NCI-H2196 (cell line): ENCODE results near the gene PIGS.
"Not testable (repeated sequence)": the region's sequence is repeated elsewhere in the genome, so short reads cannot be mapped to it uniquely, and the experiment has no call there.

ENCODE experiments used
- DNase-seq: peaks from one replicate; lab custom pipeline; 2025; ENCODE audit not compliant: unreplicated experiment; lab: John Stamatoyannopoulos, UW

The PIGS gene

DNA sequence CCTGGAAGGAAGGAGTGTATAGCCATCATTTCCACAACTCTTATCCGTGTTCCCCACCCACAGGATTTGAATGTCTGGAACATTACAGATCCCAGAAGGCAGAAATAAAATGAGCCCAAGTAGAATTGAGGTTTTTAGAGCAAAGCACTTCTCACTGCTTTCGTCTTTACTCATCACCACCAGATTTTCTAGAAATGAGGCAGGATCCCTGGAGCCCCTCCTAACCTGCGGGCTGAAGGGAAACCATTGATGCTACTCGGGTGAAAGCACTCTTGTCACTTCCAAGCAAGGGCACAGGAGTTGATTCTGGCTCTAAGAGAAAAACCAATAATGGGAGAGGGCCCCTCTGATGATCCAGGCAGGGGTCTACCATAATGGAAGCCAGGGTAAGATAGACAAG lies 8.2 kb upstream of the PIGS start:
- no peak for DNase-seq

DNA sequence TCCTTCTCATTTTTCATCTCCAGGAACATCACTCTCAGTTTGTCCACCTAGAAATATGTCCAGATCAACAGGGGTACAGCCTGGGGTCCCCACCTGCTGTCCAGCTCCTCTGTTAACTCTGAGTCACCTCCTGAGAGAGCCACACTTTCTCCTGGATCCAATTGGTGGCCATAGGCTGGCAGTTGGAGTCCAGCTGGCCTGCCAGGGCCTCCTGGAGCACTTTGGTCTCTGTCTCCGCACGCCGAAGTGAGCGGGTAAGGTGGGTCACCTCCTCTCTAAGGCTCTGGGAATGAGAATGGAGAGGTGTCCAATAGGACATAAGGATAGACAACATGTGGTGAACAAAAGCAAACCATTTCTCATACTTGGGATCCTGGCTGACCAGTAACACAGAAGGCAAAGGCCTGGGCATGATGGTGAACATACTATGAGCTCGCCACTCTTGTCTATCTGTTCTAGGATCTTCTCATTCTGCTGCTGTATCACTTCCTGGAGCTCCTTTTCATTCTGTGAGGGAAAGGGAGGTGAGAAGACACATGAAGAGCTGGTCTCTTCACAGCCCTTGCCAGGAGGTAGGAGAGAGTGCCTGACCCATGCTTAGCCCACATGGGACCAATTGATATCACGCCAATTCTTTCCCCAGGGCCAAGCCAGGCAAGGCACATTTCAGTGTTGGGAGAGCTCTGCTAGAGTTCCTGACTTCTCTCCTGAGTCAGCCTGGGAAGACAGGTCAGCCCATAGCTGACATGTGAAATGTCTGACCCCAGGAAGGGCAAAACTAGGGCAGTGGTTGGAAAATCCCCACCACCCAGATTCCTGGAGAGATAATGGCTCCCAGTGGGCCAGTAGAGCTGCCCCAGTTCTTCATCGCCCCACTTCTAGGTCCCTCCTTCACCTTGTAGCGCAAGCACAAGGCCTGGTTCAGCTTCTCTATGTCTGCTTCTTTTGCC lies 7.2 kb upstream of the PIGS start:
- DNase-seq, result no peak

DNA sequence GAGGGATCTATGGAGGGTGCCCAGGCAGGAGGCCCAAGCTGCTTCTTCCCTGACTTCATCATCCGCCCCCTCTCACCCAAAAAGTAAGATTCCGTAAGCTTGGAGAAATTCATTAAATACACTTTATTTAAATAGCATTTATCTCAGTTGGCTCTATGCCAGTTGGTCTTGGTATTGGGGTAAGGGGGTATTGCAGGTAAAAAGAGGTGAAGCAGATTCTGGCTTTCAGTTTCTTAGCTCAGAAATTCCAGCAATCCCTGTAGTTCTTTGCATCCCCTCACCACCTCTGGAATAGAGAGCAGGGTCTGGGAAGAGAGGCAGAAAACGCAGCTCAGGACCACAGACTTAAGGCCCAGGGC lies 6.1 kb upstream of the PIGS start:
- DNase-seq, result no peak

DNA sequence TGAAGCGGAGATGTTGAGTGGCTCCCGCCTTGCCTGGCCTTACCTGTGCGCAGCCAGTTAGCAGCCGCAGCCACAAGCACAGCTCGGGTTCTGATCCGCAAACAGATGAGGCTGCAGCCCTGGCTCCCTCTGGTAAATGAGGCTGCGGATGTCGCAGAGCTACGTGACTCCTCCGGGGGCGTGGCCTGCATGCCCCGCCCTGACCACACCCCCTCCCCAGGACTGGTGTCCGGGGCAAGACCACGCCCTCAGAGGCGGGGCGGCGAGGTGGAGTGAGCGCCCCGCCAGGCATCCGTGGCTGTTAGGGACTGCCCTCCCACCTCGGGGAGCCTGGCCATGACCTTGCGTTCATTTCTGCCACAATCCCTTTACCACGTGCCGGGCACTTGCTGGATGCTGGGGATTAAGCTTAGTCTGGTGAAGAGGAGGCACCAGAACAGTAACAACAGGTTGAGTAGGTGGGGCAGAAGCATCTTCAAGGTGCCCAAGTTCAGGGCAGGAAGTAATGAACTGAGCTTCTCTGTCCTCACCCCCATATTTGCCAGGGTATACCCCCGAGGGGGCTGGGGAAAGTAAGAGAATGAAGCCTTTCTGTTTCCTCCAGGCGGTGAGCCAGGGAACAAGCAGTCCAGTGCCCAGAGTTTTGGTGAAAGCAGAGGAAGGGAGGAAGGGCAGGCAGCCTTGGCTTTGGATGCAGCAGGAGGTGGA lies 5.6 kb upstream of the PIGS start, which contains the start of gene ALDOC:
TSS of gene ALDOC (minus strand) at position 138 of the 708 bp plus-strand sequence. CDS start 1,363 bp downstream, outside the sequence.
- DNase-seq, result peak; percentile 93

DNA sequence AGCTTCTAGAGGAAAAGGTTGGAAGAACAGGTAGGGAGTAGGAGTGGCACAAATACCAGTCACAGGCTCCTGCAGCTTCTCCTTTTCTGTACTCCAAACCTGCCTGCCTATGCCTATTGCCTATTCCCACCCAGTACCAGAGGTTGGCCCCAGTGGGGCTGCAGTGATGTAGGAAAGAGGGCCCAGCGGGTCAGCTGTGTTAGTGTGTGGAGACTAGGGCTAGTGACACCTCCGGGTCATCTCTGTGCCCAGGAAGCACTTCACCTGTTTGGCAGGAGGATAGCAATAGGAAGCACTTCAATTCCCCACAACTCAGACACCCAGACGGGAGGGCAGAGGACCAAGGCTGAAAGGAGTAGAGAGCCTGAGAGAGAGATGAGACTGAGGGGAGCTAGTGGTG lies 4.7 kb upstream of the PIGS start:
- not testable (repeated sequence) for DNase-seq

DNA sequence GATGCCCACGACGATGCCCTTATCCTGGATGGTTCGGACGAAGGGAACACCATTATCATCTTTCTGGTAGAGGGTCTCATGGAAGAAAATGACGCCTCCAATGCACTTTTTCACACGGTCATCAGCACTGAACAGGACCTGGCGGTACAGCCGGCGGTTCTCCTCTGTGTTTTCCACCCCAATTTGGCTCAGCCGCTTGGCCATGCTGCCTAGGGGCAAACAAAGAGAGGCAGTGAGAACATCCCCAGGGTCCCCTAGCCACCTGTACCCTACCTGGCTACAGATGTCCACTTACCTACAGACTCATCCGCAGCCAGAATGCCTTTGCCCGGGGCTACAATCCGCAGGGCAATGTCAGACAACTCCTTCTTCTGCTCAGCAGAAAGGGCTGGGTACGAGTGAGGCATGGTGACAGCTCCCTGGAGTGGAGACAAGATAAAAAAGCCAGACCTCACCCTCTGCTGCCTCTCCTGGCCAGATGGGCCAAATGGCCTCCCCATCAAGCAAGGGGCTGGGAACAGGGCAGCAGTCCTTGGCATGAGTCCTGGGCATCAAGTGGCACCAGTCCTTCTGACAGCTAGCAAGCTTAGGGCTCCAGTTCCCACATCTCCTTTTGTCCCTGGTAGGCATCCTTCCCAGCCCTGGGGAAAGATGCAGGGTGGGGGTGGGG lies 3.9 kb upstream of the PIGS start:
- no peak for DNase-seq

DNA sequence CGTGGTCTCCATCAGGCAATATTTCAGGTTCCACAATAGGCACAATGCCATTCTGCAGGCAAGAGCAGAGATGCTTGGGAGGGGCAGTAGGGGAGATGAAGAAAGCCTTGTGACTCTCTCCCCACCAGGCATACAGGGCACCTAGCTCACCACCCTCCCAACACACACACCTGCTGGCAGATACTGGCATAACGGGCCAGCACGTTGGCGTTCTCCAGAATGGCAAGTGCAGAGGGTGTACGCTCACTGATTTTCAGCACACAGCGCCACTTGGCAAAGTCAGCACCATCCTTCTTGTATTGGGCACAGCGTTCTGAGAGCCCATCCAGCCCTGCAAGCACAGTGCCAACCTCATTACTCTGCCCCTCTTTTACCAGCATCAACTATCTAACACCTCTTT lies 3.2 kb upstream of the PIGS start:
- no peak for DNase-seq

DNA sequence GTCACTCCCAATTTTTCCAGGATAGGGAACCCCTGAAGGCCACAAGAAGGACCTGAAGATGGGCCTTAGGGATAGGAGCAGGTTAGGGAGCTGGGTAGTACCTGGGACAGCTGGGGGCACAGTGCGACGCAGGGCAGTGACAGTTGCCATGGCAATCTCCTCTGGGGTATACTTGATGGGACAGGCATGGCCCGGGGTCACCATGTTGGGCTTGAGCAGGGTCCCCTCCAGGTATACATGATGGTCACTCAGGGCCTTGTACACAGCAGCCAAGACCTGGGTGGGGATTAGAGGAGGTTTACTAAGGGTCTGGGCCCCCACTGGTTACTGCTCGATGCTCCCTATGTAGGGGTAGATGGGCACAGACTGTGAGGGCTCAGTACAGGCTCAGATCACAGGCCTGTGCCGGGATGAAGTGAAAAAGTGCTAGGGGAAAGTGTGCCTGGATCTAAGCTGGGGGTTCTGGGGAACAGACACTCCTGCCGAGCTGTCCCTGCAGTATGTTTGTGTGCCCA lies 2.7 kb upstream of the PIGS start:
- DNase-seq, result no peak

DNA sequence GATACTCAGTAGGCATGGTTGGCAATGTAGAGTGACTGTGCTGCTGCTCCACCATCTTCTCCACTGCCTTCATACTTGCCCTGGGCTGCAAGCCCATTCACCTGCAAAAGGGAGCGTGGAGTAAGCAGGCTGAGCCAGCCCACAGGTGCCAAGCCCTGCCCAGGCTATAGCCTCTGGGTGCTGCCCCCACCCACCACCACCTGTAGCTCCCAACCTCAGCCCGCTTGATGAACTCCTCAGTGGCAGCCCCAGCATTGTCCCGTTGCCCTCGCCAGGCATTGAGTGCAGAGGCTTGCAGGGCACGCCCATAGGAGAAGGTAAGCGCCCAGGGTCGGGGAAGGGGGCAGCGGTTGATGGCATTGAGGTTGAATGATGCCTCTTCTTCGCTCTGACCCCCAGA lies 2.2 kb upstream of the PIGS start:
- DNase-seq, result no peak

DNA sequence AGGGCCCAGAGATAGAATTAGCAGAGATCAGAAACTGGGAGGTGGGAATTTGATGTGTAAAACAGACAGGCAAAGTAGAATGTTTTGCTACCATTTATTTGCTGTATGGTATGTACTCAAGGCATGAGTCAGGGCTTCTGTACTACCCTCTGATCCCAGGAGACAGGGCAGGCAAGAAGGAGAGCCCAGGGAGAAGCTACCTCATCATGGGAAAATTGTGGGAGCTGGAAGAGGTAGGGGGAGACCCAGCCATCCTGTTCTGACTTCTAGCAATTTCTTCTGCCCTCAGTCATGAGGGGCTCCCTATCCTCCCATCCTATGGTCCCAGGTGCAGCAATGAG lies 1.7 kb upstream of the PIGS start:
- no peak for DNase-seq

DNA sequence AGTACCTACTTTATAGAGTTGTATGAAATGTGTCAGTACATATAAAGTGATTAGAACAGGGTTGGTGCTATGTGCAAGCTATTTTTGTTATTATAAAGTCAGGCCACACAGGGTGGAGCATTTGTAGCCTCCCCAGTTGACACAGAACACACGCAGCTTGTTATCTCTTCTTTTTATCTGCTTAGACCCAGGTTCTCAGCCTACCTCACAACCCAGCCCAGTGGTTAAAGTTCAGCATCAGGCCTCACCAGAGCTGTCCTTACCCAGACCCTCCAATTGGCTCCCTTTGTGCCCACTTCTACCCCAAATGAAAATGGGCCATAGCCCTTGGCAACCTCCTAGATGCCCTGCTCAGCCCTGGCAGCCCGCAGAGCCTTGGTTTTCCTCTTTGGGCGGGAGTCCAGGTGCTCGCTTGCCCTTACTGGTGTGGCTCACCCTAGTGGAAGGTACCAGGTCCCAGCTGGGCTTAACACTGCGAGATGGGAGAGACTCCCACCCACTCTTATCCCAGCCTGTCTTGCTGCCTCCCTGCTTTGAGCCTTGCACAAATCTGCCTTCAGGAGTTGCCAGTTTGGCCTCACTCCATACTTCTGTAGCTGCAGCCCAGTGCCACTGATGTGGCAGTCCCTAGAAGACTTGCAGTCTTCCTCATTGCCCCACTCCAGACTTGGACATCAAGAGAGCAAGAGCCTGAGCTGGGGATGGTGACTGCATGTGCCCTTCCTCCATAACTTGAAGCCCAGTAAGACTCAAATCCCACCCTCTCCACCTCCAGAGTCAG lies 1.1 kb upstream of the PIGS start:
- DNase-seq, result no peak

DNA sequence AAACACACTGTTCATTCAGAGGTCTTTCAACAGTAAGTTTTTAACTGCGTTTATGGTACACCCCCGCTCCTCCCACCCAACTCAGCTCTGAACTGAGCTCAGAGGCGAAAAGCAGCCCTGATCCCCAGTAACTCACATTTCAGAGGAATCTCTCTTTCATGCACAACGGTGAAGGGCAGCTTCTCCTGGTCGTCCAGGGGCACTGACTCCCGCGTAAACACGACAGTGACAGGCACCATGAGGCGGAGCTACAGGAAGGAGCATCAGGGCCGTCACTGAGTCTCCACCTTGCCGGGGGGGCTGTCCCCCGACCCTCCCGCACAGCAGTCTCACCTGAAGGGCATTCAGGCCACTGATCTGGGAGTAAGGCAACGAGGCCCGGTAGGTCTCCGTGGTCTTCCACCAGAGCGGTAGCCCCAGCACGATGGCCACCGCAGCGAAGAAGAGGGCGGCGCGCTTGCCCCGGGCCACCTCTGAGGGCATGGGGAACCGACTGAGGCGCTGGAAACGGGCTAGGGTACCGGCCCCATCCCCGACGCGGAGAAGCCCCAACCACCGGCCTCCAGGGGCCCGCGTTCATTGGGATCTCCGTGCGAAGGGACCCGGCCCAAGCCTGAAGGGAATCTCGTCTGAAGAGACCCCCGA lies 486 bp downstream of the PIGS start:
- no peak for DNase-seq

DNA sequence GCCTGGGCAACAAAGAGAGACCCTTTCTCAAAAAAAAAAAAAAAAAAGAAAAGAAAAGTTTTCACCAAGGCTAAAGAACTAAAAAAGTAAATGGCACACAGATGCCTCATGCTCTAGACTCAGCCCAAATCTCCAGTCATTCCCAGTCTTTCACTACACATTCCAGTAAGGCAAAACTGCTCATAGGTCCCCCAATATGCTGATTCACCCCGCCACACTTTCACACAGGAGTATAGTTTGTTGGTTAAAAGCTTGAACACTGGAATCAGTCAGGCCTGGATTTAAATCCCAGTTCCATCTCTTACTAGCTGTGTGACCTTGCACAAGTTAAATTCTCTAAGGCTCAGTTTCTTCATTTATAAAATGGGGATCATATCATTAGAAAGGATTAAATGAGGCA lies 1.9 kb downstream of the PIGS start:
- no peak for DNase-seq

DNA sequence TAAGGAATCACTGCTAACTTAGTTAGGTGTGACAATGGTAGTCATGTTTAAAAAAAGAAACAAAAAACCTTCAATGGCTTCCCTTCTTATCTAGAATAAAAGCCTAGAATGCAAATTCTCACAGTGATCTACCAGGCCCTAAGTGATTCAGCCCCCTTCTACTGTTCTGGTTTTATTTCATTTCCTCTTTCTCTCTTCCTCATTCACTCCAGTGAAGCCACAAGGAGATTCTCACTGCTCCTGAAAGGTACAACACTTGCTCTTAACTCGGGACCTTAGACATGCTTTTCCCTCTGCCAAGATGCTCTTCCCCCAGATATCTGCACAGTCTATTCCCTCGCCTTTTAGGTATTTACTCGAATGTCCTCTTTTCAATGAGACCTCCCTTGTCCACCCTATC lies 3.7 kb downstream of the PIGS start:
- no peak for DNase-seq

DNA sequence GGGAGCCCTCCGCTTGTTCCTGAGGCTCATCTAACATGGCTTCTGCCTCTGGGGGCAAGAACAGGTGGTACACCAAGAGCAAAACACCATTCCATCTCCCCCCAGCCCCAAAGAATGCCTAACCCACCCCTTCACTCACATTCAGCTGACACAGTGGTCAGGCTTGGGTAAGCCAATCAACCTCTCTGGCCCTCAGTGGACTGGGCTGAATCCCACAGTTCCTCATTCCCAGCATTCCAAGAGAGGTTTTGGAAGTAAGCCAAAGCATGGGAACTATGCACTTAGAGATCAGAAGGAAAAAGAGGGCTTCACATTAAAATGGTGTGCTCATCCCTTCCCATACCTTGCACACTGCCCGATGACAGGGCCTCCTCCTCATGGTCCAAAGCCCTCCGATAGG lies 7.8 kb downstream of the PIGS start:
- DNase-seq, result no peak

DNA sequence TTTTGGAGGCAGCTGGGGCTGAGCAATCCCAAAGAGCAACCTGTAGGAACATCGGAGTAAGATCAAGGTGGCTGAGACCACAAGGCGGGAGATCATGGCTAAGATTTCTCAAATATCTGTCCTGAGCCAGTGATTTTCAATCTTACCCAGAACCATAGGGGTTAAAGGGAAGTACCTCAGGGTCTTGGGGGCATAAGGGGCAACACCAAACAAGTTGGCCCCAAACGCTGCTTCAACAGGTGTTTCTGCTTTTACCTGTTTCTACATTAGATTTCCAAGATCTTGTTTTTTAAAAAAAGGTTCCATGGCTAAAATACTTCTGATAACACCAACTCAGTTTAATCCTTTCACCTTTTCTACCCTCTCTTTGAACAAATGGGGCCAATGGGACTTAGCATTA lies 16.3 kb downstream of the PIGS start:
- no peak for DNase-seq

DNA sequence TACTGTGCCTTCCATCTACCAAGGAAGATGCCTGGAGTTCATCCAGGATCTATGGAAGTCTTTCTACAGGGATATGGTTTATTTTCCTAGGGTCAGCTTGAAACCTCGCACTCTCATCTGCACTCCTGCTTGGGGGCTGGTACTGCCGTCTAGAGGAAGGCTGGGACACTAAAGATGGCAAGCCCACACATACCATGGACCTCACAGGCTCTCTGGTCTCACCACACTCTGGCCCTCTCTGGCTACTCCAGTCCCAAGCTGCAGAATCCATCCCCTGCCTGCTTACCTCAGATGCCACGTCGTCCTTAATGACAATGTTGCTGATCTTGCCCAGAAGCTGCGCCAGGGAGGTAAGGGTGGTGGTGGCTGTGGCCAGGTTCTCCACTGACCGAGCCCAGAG lies 16.8 kb downstream of the PIGS start:
- no peak for DNase-seq

DNA sequence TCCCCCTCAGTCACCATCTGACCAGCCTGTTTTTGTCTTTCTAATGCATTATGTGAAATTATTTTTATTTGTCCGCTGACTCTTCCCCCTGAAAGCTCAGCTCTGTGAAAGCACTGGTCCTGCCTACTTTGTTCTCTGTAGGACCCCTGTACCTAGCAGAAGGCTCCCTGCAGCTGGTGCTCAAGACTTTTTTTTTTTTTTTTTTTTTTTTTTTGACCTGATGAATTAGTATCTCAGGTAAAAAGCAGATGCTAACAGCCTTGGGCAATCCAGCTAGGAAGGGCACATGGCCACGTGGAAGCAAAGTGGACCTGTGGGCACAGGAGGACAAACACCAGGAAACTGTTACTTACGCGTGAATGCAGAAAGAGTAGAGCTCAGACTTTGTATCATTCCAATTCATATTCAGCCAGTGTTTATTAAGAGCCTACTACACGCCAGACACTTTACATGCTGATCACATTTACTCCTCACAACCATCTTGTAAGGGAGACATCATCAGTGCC lies 18.3 kb downstream of the PIGS start:
- DNase-seq, result no peak

DNA sequence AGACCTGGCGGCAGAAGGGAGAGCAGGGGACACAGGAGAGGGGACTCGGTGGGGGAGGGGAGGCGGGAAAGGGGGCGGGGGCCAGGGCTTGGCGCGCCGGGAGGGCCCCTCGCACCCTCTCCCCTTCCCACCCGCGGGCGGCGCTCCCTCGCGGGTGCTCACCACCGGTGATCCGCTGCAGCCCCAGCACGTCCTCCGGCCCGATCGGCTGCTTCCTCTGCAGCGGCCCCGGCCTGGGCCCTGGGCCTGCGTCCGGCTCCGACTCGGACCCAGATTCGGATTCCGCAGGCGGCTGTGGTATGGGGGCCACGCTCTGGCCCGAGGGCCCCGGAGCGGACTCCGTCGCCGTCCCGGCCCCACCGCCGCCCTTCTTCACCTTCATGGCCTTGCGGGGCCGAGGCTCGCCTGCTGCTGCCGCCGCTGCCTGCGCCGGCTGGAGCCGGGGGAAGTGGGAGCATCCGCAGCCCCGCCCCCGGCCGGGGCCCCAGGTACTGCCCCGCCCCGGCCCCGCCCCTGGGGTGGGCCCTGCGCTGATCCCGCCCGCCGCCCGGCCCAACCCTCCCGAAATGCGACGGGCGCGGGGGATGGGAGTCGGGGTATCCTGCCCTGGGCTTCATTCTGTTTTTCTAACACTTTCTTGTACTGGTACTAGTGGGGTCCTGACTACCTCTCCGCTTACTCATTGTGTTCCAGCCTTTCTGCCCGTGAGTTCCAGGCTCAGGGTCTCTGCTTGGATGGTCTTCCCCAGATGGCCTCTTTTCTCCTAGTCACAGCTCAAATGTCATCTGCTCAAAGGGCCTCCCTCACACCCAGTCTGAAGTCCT lies 18.9 kb downstream of the PIGS start, which contains the start of gene UNC119:
TSS of gene UNC119 (minus strand) at position 449 of the 824 bp plus-strand sequence. CDS start at position 382, 67 bp downstream.
- peak; percentile 65 for DNase-seq
